GM18499 (cell line): ENCODE results near the gene PER1.
"Not testable (repeated sequence)": the region's sequence is repeated elsewhere in the genome, so short reads cannot be mapped to it uniquely, and the experiment has no call there.

Experiments used
- ATAC-seq: cut with Tn5 transposase; IDR thresholded peaks from one replicate; pipeline ENCODE4 v1.9.1; 2021; ENCODE audit warnings: moderate number of reproducible peaks; ENCODE audit not compliant: insufficient read depth, unreplicated experiment

PER1 gene

GRCh38 chr17:8173056-8173870, 21.1 kb upstream of the PER1 start:
- peak; percentile 64 for ATAC-seq

GRCh38 chr17:8170186-8170585, 18.0 kb upstream of the PER1 start:
- ATAC-seq: not testable (repeated sequence)

- ATAC-seq: no peak
Observed at GRCh38 chr17:8167526-8167925, 15.3 kb upstream of the PER1 start.

GRCh38 chr17:8166731-8167130, 14.5 kb upstream of the PER1 start:
- no peak for ATAC-seq

GRCh38 chr17:8164815-8165131, 12.6 kb upstream of the PER1 start:
- no peak for ATAC-seq

- ATAC-seq: no peak
Observed at GRCh38 chr17:8163978-8164814, 12.0 kb upstream of the PER1 start.

- ATAC-seq: no peak
Observed at GRCh38 chr17:8162997-8163977, 11.1 kb upstream of the PER1 start.

GRCh38 chr17:8162233-8162996, 10.2 kb upstream of the PER1 start, which contains the start of gene VAMP2:
TSS of gene VAMP2 (minus strand) at chr17:8162948. CDS start at chr17:8162879, 69 bp downstream.
- ATAC-seq: no peak

- ATAC-seq: no peak
Observed at GRCh38 chr17:8161289-8162232, 9.4 kb upstream of the PER1 start.

- no peak for ATAC-seq
Observed at GRCh38 chr17:8160741-8161221, 8.6 kb upstream of the PER1 start.

- no peak for ATAC-seq
Observed at GRCh38 chr17:8160224-8160577, 8.0 kb upstream of the PER1 start.

GRCh38 chr17:8159459-8160223, 7.4 kb upstream of the PER1 start:
- ATAC-seq: no peak

- no peak for ATAC-seq
Observed at GRCh38 chr17:8159032-8159400, 6.8 kb upstream of the PER1 start.

GRCh38 chr17:8158267-8159031, 6.2 kb upstream of the PER1 start:
- ATAC-seq: no peak

- ATAC-seq: peak; percentile 65
Observed at GRCh38 chr17:8156246-8156992, 4.2 kb upstream of the PER1 start.

GRCh38 chr17:8155996-8156245, 3.7 kb upstream of the PER1 start:
- ATAC-seq: no peak
